ENCODE results near the gene TP63.

TP63 gene

DNA sequence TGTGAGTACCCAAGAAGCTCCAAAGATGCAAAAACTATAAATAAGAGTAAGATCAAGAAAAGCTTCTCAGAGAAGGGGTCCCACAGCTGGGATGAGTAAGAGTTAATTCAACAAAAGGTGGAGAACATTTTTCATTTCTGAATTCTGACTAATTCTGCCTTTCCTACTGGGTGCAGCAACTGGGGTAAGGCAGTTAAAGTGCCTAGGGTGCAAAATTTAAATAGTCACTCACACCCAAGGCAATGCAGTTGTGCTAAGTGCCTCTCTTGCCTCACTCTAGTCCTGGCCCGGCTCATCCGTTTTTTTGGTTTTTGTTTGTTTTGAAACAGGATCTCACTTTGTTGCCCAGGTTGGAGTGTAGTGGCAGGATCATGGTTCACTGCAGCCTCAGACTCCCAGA is 240.2 kb downstream of the TP63 start:
- Histone ChIP-seq H3K27ac (no peak overlapping the region), H3K4me3 (ENCODE audit: low read depth, low read length) (no peak overlapping the region), H3K27me3 (replicated peaks) (no peaks in the 10 kb centered on the region), H3K36me3 (replicated peaks) (no peaks in the 10 kb centered on the region)
- in situ Hi-C loops (cut with HindIII; ENCODE audit: low pct_ligation_motif_present, low sequenced_read_pairs): no loop called here
- no peak for DNase-seq
- TF ChIP-seq, protein P1, sequence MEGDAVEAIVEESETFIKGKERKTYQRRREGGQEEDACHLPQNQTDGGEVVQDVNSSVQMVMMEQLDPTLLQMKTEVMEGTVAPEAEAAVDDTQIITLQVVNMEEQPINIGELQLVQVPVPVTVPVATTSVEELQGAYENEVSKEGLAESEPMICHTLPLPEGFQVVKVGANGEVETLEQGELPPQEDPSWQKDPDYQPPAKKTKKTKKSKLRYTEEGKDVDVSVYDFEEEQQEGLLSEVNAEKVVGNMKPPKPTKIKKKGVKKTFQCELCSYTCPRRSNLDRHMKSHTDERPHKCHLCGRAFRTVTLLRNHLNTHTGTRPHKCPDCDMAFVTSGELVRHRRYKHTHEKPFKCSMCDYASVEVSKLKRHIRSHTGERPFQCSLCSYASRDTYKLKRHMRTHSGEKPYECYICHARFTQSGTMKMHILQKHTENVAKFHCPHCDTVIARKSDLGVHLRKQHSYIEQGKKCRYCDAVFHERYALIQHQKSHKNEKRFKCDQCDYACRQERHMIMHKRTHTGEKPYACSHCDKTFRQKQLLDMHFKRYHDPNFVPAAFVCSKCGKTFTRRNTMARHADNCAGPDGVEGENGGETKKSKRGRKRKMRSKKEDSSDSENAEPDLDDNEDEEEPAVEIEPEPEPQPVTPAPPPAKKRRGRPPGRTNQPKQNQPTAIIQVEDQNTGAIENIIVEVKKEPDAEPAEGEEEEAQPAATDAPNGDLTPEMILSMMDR (IDR thresholded peaks at IDR 0.05; ENCODE audit: low read depth, low read length, missing control alignments): no peak

- no peak for DNase-seq
- Histone ChIP-seq H3K27ac (no peak overlapping the region), H3K36me3 (replicated peaks) (no peaks in the 10 kb centered on the region), H3K4me3 (ENCODE audit: low read depth, low read length) (no peak overlapping the region), H3K27me3 (replicated peaks) (no peaks in the 10 kb centered on the region)
- TF ChIP-seq, protein P1 (IDR thresholded peaks at IDR 0.05; ENCODE audit: low read depth, low read length, missing control alignments): no peak
- in situ Hi-C loops (cut with HindIII; ENCODE audit: low pct_ligation_motif_present, low sequenced_read_pairs): no loop called here
Observed at GRCh38 chr3:189883113-189883753, 252.0 kb downstream of the TP63 start.

DNA sequence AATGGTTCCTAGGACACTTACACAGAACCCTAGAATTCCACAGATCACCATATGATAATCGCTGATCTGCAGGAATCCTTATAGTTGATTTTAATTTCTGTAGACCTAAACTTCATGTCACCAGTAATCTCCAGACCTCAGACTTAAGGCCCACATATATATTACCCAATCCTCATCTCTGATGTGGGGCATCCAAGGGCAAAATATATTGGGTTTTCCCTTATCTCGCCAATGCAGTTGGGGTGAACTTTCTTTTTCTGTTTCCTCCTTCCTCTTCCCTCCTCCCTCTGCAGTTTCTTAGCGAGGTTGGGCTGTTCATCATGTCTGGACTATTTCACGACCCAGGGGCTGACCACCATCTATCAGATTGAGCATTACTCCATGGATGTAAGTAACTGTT is 259.3 kb downstream of the TP63 start:
- TF ChIP-seq, protein P1 (IDR thresholded peaks at IDR 0.05; ENCODE audit: low read depth, low read length, missing control alignments): no peak
- DNase-seq: no peak
- H3K27ac ChIP-seq: no peak overlapping the region
- in situ Hi-C loops (cut with HindIII; ENCODE audit: low pct_ligation_motif_present, low sequenced_read_pairs): no loop called here
- H3K27me3 ChIP-seq (replicated peaks): no peaks in the 10 kb centered on the region
- no peak overlapping the region for H3K4me3 ChIP-seq (ENCODE audit: low read depth, low read length)
- H3K36me3 ChIP-seq (replicated peaks): no peaks in the 10 kb centered on the region

DNA sequence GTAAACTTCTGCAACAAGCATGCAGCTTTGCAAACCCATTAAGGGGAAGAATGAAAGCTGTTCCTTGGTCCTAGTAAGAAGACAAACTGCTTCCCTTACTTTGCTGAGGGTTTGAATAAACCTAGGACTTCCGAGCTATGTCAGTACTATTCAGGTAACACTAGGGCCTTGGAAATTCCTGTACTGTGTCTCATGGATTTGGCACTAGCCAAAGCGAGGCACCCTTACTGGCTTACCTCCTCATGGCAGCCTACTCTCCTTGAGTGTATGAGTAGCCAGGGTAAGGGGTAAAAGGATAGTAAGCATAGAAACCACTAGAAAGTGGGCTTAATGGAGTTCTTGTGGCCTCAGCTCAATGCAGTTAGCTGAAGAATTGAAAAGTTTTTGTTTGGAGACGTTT is 265.3 kb downstream of the TP63 start:
- Histone ChIP-seq H3K27ac (no peak overlapping the region), H3K36me3 (replicated peaks) (no peaks in the 10 kb centered on the region), H3K4me3 (ENCODE audit: low read depth, low read length) (no peak overlapping the region), H3K27me3 (replicated peaks) (no peaks in the 10 kb centered on the region)
- no peak for DNase-seq
- in situ Hi-C loops (cut with HindIII; ENCODE audit: low pct_ligation_motif_present, low sequenced_read_pairs): no loop called here
- TF ChIP-seq, protein P1 (IDR thresholded peaks at IDR 0.05; ENCODE audit: low read depth, low read length, missing control alignments): no peak

GRCh38 chr3:189897406-189897805 is 266.2 kb downstream of the TP63 start:
- Histone ChIP-seq H3K27me3 (replicated peaks) (no peaks in the 10 kb centered on the region), H3K36me3 (replicated peaks) (no peaks in the 10 kb centered on the region), H3K27ac (no peak overlapping the region), H3K4me3 (ENCODE audit: low read depth, low read length) (no peak overlapping the region)
- no peak for DNase-seq
- in situ Hi-C loops (cut with HindIII; ENCODE audit: low pct_ligation_motif_present, low sequenced_read_pairs): no loop called here
- TF ChIP-seq, protein P1 (IDR thresholded peaks at IDR 0.05; ENCODE audit: low read depth, low read length, missing control alignments): no peak

DNA sequence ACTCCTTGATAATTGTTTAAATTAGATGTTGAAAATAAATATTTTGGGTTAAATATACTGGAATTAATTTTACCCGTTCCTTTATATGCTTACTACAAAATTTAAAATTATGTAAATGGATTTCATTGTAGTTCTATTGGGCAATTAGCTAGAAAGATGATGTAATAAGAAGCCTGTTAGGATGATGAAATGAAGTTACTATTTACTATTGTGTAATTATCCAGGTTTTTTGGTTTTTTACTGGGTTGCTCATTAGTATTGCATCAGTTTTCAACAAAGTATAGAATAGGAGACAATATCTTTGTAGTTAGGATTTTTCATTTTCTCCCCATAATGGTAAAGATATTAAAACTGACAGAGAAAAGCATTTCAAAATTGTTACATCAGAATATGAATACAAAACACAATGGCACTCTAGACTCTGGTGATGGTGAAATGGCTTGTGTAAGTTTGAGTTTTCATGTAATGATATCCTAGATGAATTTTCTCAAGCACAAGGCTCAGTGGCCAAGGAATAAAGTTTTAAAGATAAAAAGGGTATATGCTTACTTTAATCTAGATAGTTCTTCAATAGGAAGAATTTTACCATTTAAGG is 267.5 kb downstream of the TP63 start:
- H3K27me3 ChIP-seq (replicated peaks): no peaks in the 10 kb centered on the region
- H3K27ac ChIP-seq: no peak overlapping the region
- in situ Hi-C loops (cut with HindIII; ENCODE audit: low pct_ligation_motif_present, low sequenced_read_pairs): no loop called here
- H3K36me3 ChIP-seq (replicated peaks): no peaks in the 10 kb centered on the region
- DNase-seq: no peak
- no peak overlapping the region for H3K4me3 ChIP-seq (ENCODE audit: low read depth, low read length)
- TF ChIP-seq, protein P1 (IDR thresholded peaks at IDR 0.05; ENCODE audit: low read depth, low read length, missing control alignments): no peak
